ENCODE measurements around the gene WDR31. TPM values are rescaled to one million over a fixed set of nuclear protein-coding genes. Genes with fewer than 3 reads are reported as not detected.
"Not testable (repeated sequence)": the region's sequence is repeated elsewhere in the genome, so short reads cannot be mapped to it uniquely, and the experiment has no call there.

WDR31 gene
- total and polyA plus RNA-seq, 8 donors: 0.29 to 5.0 (median 1.3) TPM; not detected in 1

GRCh38 chr9:113296796-113297558 is 43.1 kb downstream of the WDR31 start:
- H3K27me3 ChIP-seq: no peaks in the 10 kb centered on the region
- intact Hi-C loops (cut with DNase I; ENCODE audit: low total_unique reads): no loop called here
- no peak for DNase-seq
- no peaks in the 10 kb centered on the region for H3K9me3 ChIP-seq
- no peak overlapping the region for H3K27ac ChIP-seq
- no peak overlapping the region for H3K4me3 ChIP-seq
- peaks cover 0 to 13% (median 6%) of the 10 kb centered on the region in 4 donors for H3K4me1 ChIP-seq
- TF ChIP-seq EP300 (IDR thresholded peaks at IDR 0.05) (no peak), POLR2AphosphoS5 (IDR thresholded peaks at IDR 0.05) (no peak), CTCF (IDR thresholded peaks at IDR 0.05) (no peak), POLR2A (IDR thresholded peaks at IDR 0.05) (no peak)
- WGBS, 5 donors: 76 to 83% (median 78%) methylated on average over 9 of the region's 9 CpGs
- H3K36me3 ChIP-seq: peaks cover 8 to 22% (median 19%) of the 10 kb centered on the region in 4 donors

DNA sequence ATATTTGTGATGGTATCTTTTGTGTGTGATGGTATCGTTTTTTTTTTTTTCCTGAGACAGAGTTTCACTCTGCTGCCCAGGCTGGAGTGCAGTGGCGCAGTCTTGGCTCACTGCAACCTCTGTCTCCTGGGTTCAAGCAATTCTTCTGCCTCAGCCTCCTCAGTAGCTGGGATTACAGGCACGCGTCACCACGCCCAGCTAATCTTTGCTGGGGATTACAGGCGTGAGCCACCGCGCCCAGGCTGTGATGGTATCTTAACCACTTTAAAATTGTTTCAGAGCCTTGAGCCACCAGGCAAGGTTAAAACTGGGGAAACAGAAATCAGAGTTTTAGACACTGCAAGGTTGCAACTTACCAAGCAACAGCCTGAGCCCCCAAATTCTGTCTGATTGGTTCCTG is 43.8 kb downstream of the WDR31 start:
- H3K36me3 ChIP-seq: peaks cover 16 to 30% (median 26%) of the 10 kb centered on the region in 4 donors
- DNase-seq; H3K4me3 ChIP-seq; intact Hi-C loops (cut with DNase I; ENCODE audit: low total_unique reads); H3K9me3 ChIP-seq; H3K27ac ChIP-seq; H3K27me3 ChIP-seq: not testable (repeated sequence)
- peaks cover 0 to 13% (median 6%) of the 10 kb centered on the region in 4 donors for H3K4me1 ChIP-seq
- WGBS, 5 donors: 60 to 72% (median 65%) methylated on average over 8 of the region's 8 CpGs

DNA sequence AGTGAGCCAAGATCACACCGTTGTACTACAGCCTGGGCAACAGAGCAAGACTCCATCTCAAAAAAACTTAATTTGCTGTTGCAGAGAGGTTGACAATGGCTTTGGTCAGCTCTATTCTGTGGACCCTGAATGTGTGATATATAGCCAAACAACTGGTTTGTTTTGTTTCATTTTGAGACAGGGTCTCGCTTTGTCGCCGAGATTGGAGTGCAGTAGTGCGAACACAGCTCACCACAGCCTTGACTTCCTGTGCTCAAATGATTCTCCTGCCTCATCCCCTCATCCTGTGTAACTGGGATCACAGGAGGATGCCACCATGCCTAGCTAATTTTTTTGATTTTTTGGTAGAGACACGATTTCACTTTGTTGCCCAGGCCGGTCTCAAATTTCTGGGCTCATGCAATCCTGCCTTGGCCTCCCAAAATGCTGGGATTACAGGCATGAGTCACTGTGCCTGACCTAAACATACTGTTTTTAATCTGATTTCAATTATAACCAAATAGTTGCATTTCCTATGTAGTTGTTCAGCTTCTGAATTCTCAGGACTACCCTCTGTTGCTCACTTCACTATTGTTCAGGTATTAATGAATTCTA is 46.7 kb downstream of the WDR31 start:
- Histone ChIP-seq H3K4me1 (no peaks in the 10 kb centered on the region), H3K27me3 (no peaks in the 10 kb centered on the region), H3K9me3 (no peaks in the 10 kb centered on the region), H3K27ac (peak overlapping the region in 1 of 5 donors; percentile 22), H3K4me3 (no peak overlapping the region), H3K36me3 (peaks cover 40 to 58% (median 55%) of the 10 kb centered on the region in 4 donors)
- no peak for DNase-seq
- 84 to 86% (median 85%) methylated on average over 7 of the region's 7 CpGs for WGBS, 5 donors
- intact Hi-C loops (cut with DNase I; ENCODE audit: low total_unique reads): no loop called here
- TF ChIP-seq POLR2AphosphoS5 (IDR thresholded peaks at IDR 0.05) (no peak), CTCF (IDR thresholded peaks at IDR 0.05) (no peak), POLR2A (IDR thresholded peaks at IDR 0.05) (no peak), EP300 (IDR thresholded peaks at IDR 0.05) (no peak)

GRCh38 chr9:113290052-113290607 is 49.9 kb downstream of the WDR31 start:
- no peaks in the 10 kb centered on the region for H3K27me3 ChIP-seq
- no peak overlapping the region for H3K27ac ChIP-seq
- no peaks in the 10 kb centered on the region for H3K9me3 ChIP-seq
- 89 to 96% (median 93%) methylated on average over 6 of the region's 6 CpGs for WGBS, 5 donors
- intact Hi-C loops (cut with DNase I; ENCODE audit: low total_unique reads): no loop called here
- no peak for DNase-seq
- no peak for TF ChIP-seq CTCF (IDR thresholded peaks at IDR 0.05)
- TF ChIP-seq POLR2AphosphoS5 (IDR thresholded peaks at IDR 0.05): no peak
- no peak for TF ChIP-seq EP300 (IDR thresholded peaks at IDR 0.05)
- TF ChIP-seq POLR2A (IDR thresholded peaks at IDR 0.05): no peak
- no peak overlapping the region for H3K4me3 ChIP-seq
- H3K36me3 ChIP-seq: peaks cover 63 to 91% (median 87%) of the 10 kb centered on the region in 4 donors
- H3K4me1 ChIP-seq: no peaks in the 10 kb centered on the region

All from stomach (tissue), 9 donors.